ENCODE measurements around the gene MYL12A. TPM values are rescaled to one million over a fixed set of nuclear protein-coding genes. Genes with fewer than 3 reads are reported as not detected.

The MYL12A gene
- total RNA-seq, 1 donor from 2014 or later = 241 TPM

DNA sequence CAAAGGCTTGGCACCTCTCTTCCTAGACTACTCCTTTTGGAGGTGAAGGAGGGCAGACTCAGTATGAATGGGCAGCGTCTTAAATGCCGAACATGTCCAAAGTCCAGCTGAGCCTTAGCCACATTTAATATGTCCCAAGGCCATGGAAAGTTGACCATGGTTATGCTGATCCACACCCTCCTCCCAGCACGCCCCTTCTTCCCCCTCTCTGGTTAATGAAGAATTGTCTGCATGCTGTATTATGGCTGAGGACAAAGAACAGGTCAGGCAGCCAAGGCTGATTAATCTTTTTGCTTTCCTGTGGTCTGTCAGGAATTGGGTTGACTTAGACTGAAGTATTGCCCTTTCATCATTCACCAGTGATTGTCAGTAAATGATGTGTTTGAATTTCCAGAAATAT is 22.0 kb upstream of the MYL12A start:
- ATAC-seq = no peak

- no peak for ATAC-seq
These were observed 21.6 kb upstream of the MYL12A start for GRCh38 chr18:3226048-3226447.

DNA sequence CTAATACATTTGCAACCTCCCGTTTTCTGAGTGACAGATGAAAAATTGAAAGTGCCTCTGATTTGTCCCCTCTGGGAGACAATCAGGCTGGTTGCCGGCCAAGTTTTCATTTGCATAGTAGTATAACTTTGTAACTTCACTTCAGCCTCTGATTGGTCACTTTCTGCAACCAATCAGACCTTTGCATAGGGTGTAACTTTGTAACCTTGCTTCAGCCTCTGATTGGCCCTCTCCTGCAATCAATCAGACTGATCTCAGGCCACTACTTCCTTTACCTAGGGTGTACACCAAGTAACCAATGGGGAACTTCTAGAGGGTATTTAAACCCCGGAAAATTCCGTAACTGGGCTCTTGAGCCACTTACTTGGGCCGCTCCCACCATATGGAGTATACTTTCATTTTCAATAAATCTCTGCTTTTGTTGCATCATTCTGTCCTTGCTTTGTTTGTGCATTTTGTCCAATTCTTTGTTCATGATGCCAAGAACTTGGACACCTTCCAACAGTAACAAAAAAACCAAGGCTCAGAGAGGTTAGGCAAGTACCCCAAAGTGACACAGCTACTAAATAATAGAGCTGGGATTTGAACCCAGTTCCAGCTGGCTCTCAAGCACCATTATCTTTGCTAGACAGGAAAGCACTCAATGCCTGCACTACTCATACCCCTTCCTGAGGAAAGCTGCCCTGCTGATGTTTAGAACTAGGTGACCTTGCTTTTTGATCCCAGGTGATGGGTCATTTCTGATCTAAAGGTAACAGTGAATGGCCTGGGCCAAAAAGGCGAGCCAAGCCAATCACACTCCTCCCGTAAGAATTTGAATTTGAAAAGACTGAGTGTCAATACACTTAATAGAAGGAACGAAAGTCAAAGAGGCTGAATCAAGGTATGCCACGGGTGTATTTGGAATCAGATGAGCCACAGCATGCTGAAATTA is 16.9 kb upstream of the MYL12A start:
- no peak for ATAC-seq

- ATAC-seq = no peak
These were observed 14.6 kb upstream of the MYL12A start for GRCh38 chr18:3233004-3233403.

GRCh38 chr18:3233433-3234168 is 14.0 kb upstream of the MYL12A start:
- ATAC-seq = no peak

DNA sequence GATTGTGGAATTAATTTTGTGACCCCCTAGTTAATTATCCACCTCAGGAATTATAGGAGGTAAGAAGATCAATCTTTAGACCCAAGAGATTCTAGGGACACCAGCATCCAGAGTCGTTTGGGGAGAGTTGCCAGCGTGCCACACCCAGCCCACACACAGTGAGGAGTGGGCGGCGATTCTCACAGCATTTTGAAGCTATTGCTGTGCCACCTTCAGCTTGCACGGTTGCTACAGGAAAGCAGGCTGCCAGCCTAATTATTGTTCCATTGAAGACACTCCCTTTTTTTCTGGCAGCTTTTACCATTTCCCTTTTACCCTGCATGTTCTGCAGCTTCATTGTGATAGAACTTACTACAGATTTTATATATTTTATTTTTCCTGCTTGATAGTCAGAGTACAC is 13.1 kb upstream of the MYL12A start:
- ATAC-seq = no peak

GRCh38 chr18:3235846-3236245 is 11.8 kb upstream of the MYL12A start:
- no peak for ATAC-seq

DNA sequence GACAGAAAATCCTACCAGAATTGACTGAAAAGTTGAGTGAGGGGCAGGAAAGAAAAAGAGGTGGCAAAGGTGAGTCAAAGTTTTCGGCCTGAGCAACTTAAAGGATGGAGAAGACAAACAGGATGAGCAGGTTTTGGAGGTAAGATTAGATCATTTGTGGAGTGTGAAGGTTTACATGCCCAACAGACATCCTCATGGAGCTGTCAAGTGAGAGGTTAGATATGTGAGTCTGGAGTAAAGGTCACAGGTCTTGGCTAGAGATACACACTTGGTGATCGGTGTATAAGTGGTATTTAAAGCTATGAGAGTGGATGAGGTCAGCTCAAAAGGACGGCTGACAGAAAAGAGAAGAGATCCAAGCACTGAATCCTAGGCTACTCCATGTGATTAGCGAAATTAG is 11.1 kb upstream of the MYL12A start:
- ATAC-seq = peak; percentile 83

DNA sequence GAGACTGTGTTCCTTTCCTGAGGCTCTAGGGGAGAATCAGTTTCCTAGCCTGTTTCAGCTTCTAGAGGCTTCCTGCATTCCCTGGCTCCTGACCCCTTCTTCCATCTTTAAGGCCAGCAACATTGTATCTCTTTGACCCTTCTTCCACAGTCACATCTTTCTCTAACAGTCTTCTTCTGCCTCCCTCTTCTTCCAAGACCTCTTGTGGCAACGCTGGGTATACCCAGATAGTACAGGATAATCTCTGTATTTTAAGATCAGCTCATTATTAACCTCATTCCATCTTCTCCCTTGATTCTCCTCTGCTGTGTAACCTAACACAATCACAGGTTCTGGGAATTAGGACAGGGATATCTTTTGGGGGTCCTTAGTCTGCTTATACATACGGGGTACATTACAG is 8.9 kb upstream of the MYL12A start:
- no peak for ATAC-seq

GRCh38 chr18:3245185-3245564 is 2.4 kb upstream of the MYL12A start:
- ATAC-seq = no peak

DNA sequence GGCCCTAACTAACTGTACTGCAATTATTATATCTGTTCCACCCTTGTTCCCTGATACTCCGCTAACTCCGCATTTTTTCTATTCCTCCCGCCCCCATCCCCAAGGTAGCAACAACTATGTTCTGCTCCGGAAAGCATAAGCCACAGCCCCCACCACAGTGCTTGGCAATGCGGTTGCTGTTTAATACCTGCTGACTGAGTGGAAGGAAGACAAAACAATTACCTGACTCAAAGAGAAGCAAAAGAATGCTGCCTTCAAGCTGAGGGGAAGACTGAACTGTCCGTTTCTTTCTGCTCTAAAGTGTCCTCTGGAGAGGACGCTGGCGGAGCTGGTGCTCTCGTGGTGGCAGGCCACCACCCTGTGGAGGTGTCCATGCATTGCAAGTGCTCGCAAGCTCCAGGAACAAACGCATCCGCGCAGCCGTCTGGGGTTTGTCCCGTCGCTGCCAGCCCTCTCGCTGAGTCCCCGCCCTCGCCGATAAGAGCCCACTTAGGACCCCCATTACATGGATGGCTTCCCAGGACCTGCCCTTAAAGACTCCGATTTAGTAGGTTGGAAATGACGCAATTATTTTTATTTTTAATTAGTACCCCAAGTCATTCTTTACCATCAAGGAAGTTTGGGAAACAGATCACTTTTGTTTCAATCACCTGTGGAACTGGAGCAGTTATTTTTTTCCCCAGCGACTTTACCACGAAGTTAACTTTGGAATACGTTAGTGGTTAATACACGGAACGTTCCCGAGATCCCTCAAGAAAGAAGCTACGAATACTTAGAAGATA is 1.6 kb upstream of the MYL12A start:
- peak; percentile 77 for ATAC-seq

- no peak for ATAC-seq
These were observed 864 bp upstream of the MYL12A start for GRCh38 chr18:3246635-3247239.

- no peak for ATAC-seq
These were observed 559 bp downstream of the MYL12A start for GRCh38 chr18:3248062-3248657.

DNA sequence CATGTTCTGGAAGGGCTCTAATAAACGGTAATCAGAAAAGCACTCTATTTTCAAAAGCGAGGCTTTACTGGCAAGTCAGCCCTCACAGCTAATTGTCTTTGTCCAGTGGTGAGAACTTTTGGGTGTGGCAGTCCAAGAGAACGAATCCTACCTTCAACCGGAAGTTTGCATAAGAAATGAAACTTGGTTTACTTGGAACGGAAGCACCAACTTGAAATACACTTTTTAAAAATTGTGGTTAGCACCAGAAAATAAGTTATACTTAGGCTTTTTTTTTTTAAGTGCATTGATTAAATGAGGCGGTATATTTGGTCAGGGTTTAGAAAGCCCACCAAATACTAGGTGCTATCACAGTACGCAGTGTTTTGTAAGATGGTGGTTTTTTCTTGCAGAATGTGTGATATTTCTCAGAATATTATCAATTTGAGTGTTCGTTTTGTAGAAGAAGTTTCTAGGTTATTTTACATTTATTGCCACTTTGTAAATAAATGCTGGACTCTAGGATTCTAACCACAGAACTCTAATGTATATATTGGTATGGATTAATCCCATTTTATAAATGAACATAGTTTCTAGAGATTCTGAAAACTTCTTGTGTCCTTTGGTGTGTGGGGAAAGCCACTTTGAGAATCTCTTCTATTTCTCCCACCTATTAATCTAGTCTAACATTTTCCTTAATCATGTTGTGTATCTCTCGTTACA is 1.2 kb downstream of the MYL12A start:
- ATAC-seq = no peak

DNA sequence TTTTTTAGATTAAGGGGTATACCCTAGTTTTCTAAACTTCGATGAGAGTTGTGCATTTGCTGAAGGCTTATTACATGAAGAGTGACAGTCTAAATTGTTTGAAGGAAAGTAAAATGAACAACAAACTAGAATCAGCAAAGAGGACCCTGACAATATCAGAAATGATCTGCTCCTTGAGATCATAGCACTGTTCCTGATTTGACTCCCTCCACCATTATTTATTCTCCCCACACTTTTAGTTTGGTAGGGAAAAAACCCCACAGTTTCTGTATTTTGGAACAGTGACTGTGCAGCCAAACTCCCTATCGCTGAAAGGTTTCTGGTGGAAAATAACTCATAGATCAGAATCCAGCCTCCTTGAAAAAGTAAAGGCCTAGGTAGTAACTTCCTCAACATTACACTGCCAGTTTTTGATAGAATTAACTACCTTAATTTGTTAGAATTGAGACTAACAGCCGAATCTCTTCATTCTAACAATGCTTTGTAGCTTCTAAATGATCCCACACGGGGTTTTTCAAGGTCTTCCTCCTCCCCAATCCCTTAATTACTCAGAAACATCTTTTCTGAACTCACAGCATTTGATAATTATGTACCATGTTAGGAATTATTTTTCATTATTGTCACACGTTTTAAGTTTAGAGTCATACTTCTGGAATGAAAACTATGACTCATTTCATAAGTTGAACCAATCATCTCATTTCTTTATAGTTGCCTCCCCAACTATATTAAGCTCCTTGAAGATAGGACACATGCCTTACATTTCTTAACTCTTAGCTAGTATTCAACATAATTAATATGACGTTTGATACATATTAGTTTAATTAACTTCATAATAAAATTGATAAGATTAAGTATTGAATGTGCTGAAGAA is 2.9 kb downstream of the MYL12A start:
- no peak for ATAC-seq

GRCh38 chr18:3251249-3251962 is 3.8 kb downstream of the MYL12A start:
- no peak for ATAC-seq

DNA sequence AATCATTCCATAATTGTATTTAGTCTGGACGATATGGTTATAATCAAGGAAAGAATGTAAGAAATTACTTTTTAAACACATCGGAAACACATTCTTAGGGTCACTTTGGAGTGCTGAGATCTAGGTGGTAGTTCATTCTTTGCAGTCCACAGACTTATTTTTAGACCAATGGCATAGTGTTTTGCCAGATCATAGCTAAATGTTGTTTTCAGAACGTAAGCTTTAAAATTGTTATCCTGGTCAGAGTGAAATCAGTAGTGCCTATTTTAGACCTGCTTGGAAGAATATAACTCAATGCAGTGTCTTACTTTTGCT is 4.3 kb downstream of the MYL12A start:
- ATAC-seq = no peak

DNA sequence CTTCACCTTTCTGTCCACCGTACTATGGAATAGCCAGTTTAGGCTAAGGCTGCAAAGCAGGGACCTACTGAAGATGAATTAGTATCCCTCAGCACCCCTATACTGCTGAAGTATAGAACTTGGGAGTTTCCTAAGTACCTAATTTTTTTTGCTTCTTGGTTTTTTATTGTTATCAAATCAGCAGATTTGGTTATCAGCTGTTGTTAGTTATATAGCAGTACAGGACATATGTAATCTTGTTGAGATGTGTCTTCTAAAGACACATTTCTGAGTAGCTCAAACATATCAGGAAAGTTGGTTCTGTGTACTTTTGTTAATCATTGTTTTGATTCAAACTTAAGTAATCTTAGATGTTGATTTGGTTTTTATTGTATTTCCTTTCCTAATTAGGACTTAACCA is 5.2 kb downstream of the MYL12A start:
- no peak for ATAC-seq

DNA sequence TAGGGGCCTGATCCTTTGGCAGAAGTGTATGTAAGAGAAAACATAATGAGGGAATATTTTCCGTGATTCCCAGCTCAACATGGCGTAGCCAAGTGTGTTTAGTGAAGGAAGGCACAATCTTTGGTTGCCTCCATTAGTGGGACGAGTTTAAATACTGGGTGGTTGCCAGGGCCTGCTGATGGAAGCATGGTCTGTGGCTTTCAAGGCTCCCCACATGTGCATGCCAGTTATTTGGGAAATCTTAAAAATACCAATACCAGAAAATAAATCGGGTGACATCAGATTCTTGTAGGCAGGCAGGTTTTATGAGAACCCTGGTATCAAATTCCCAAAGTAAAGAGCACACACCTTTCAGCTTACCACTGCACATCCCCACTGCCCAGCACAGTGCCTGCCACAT is 7.1 kb downstream of the MYL12A start:
- ATAC-seq = no peak

DNA sequence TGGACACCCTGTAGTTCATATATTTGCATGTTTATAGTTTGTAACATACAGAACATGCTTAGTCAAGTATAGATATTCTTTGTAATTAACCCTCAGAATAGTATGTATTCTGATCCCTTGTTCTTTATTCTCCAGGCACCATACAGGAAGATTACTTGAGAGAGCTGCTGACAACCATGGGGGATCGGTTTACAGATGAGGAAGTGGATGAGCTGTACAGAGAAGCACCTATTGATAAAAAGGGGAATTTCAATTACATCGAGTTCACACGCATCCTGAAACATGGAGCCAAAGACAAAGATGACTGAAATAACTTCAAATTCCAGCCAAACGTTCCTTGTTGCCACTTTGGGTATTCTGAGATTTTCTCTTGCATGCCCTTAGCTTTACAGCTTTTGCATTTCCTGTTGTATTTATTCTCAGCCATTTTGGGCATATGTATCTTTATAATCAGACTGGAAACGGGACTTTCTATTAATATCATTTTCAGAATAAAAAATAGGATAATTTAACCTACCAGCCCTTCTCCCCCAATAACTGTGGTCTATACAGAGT is 8.1 kb downstream of the MYL12A start:
- no peak for ATAC-seq
